ENCODE results near the gene TMEM98.
"Not testable (repeated sequence)": the region's sequence is repeated elsewhere in the genome, so short reads cannot be mapped to it uniquely, and the experiment has no call there.

TMEM98 gene

GRCh38 chr17:32926183-32926582, 1.8 kb upstream of the TMEM98 start:
- no peak for DNase-seq
- Histone ChIP-seq H4K20me1 (ENCODE audit: insufficient read depth, low read length) (no peaks in the 10 kb centered on the region), H3K4me1 (ENCODE audit: low read length) (no peaks in the 10 kb centered on the region), H3K4me2 (ENCODE audit: low read depth, low read length) (no peak overlapping the region), H2AFZ (ENCODE audit: low read length) (no peak overlapping the region), H3K27ac (ENCODE audit: low read length) (no peak overlapping the region), H3K4me3 (ENCODE audit: low read length) (no peak overlapping the region), H3K79me2 (ENCODE audit: low read length) (no peaks in the 10 kb centered on the region), H3F3A (ENCODE audit: insufficient read depth, low read length) (no peaks in the 10 kb centered on the region), H3K9ac (ENCODE audit: low read length) (no peak overlapping the region), H3K36me3 (replicated peaks; ENCODE audit: insufficient read depth, low read length) (no peaks in the 10 kb centered on the region), H3K9me2 (replicated peaks; ENCODE audit: insufficient read depth, low read length) (no peaks in the 10 kb centered on the region), H3K27me3 (replicated peaks; ENCODE audit: insufficient read depth, low read length) (peaks cover 10% of the 10 kb centered on the region), H3K9me3 (replicated peaks; ENCODE audit: insufficient read depth, low read length) (no peaks in the 10 kb centered on the region)
- TF ChIP-seq EZH2phosphoT487 (IDR thresholded peaks at IDR 0.05; ENCODE audit: low read length) (no peak), EZH2 (optimal IDR thresholded peaks at IDR 0.05; ENCODE audit: low read depth, low read length) (no peak), CTCF (IDR thresholded peaks at IDR 0.05; ENCODE audit: low read length) (no peak)

- not testable (repeated sequence) for H4K20me1 ChIP-seq (ENCODE audit: insufficient read depth, low read length); H2AFZ ChIP-seq (ENCODE audit: low read length); H3K4me2 ChIP-seq (ENCODE audit: low read depth, low read length); H3K79me2 ChIP-seq (ENCODE audit: low read length); H3K9me2 ChIP-seq (replicated peaks; ENCODE audit: insufficient read depth, low read length); H3K9ac ChIP-seq (ENCODE audit: low read length); DNase-seq; H3K36me3 ChIP-seq (replicated peaks; ENCODE audit: insufficient read depth, low read length); H3F3A ChIP-seq (ENCODE audit: insufficient read depth, low read length); H3K4me1 ChIP-seq (ENCODE audit: low read length); H3K4me3 ChIP-seq (ENCODE audit: low read length); H3K27ac ChIP-seq (ENCODE audit: low read length); H3K9me3 ChIP-seq (replicated peaks; ENCODE audit: insufficient read depth, low read length)
- peaks cover 10% of the 10 kb centered on the region for H3K27me3 ChIP-seq (replicated peaks; ENCODE audit: insufficient read depth, low read length)
These were observed 1.2 kb upstream of the TMEM98 start for GRCh38 chr17:32926789-32927188.

GRCh38 chr17:32927201-32927723, 691 bp upstream of the TMEM98 start:
- no peaks in the 10 kb centered on the region for H3K4me1 ChIP-seq (ENCODE audit: low read length)
- peaks cover 10% of the 10 kb centered on the region for H3K27me3 ChIP-seq (replicated peaks; ENCODE audit: insufficient read depth, low read length)
- H3K79me2 ChIP-seq (ENCODE audit: low read length), result no peaks in the 10 kb centered on the region
- H3K36me3 ChIP-seq (replicated peaks; ENCODE audit: insufficient read depth, low read length), result no peaks in the 10 kb centered on the region
- peak overlapping the region; percentile 64 for H2AFZ ChIP-seq (ENCODE audit: low read length)
- H4K20me1 ChIP-seq (ENCODE audit: insufficient read depth, low read length), result no peaks in the 10 kb centered on the region
- no peak overlapping the region for H3K27ac ChIP-seq (ENCODE audit: low read length)
- no peak for DNase-seq
- H3K9ac ChIP-seq (ENCODE audit: low read length), result peak overlapping the region; percentile 22; the same call in 1 of the 2 replicates
- no peaks in the 10 kb centered on the region for H3K9me3 ChIP-seq (replicated peaks; ENCODE audit: insufficient read depth, low read length)
- H3K4me3 ChIP-seq (ENCODE audit: low read length), result peak overlapping the region; percentile 56
- TF ChIP-seq EZH2phosphoT487 (IDR thresholded peaks at IDR 0.05; ENCODE audit: low read length) (no peak), EZH2 (optimal IDR thresholded peaks at IDR 0.05; ENCODE audit: low read depth, low read length) (no peak), CTCF (IDR thresholded peaks at IDR 0.05; ENCODE audit: low read length) (no peak)
- no peaks in the 10 kb centered on the region for H3K9me2 ChIP-seq (replicated peaks; ENCODE audit: insufficient read depth, low read length)
- H3F3A ChIP-seq (ENCODE audit: insufficient read depth, low read length), result no peaks in the 10 kb centered on the region
- H3K4me2 ChIP-seq (ENCODE audit: low read depth, low read length), result peak overlapping the region; percentile 77
